Mucosa of stomach (tissue), 1 donor: ENCODE data around the gene MATN4.

Experiments
- H3K27me3 ChIP-seq: one replicate; pipeline ENCODE4 v1.7.0; 2013; ENCODE audit warnings: mild to moderate bottlenecking, low read length; ENCODE audit not compliant: control insufficient read depth, insufficient read depth
- H3K36me3 ChIP-seq: one replicate; pipeline ENCODE4 v1.7.0; 2013; ENCODE audit warnings: low read length; ENCODE audit not compliant: control insufficient read depth, insufficient read depth
- H3K4me1 ChIP-seq: one replicate; pipeline ENCODE4 v1.7.0; 2013; ENCODE audit warnings: mild to moderate bottlenecking, low read length; ENCODE audit not compliant: control insufficient read depth, insufficient read depth
- H3K4me3 ChIP-seq: one replicate; pipeline ENCODE4 v1.7.0; 2013; ENCODE audit warnings: low read length
- H3K9ac ChIP-seq: one replicate; pipeline ENCODE4 v1.7.0; 2013; ENCODE audit warnings: mild to moderate bottlenecking, low read length, moderate library complexity
- H3K9me3 ChIP-seq: one replicate; pipeline ENCODE4 v1.7.0; 2013; ENCODE audit warnings: mild to moderate bottlenecking, low read length, moderate library complexity; ENCODE audit not compliant: control insufficient read depth
- donor health status: Pancreatic carcinoma.

Gene MATN4

GRCh38 chr20:45318386-45318939 is 10.4 kb upstream of the MATN4 start:
- Histone ChIP-seq H3K9me3 (no peaks in the 10 kb centered on the region), H3K9ac (no peak overlapping the region), H3K4me3 (no peak overlapping the region), H3K27me3 (peaks cover 41% of the 10 kb centered on the region), H3K36me3 (no peaks in the 10 kb centered on the region), H3K4me1 (peaks cover 3% of the 10 kb centered on the region)

- Histone ChIP-seq H3K9me3 (no peaks in the 10 kb centered on the region), H3K4me1 (peaks cover 3% of the 10 kb centered on the region), H3K36me3 (no peaks in the 10 kb centered on the region), H3K9ac (no peak overlapping the region), H3K4me3 (no peak overlapping the region), H3K27me3 (peaks cover 42% of the 10 kb centered on the region)
Measured at GRCh38 chr20:45317826-45318225, 9.7 kb upstream of the MATN4 start.

- H3K9me3 ChIP-seq, result no peaks in the 10 kb centered on the region
- H3K27me3 ChIP-seq, result peaks cover 54% of the 10 kb centered on the region
- H3K4me1 ChIP-seq, result peaks cover 3% of the 10 kb centered on the region
- no peak overlapping the region for H3K4me3 ChIP-seq
- no peaks in the 10 kb centered on the region for H3K36me3 ChIP-seq
- no peak overlapping the region for H3K9ac ChIP-seq
Measured at GRCh38 chr20:45316150-45317080, 8.3 kb upstream of the MATN4 start.

GRCh38 chr20:45315672-45316071 is 7.6 kb upstream of the MATN4 start:
- H3K9me3 ChIP-seq, result no peaks in the 10 kb centered on the region
- no peaks in the 10 kb centered on the region for H3K36me3 ChIP-seq
- peaks cover 55% of the 10 kb centered on the region for H3K27me3 ChIP-seq
- peaks cover 3% of the 10 kb centered on the region for H3K4me1 ChIP-seq
- no peak overlapping the region for H3K9ac ChIP-seq
- no peak overlapping the region for H3K4me3 ChIP-seq

GRCh38 chr20:45313943-45314342 is 5.8 kb upstream of the MATN4 start:
- Histone ChIP-seq H3K4me1 (no peaks in the 10 kb centered on the region), H3K4me3 (no peak overlapping the region), H3K9ac (no peak overlapping the region), H3K27me3 (peaks cover 55% of the 10 kb centered on the region), H3K9me3 (no peaks in the 10 kb centered on the region), H3K36me3 (no peaks in the 10 kb centered on the region)

GRCh38 chr20:45313065-45313695 is 5.1 kb upstream of the MATN4 start:
- Histone ChIP-seq H3K4me1 (peaks cover 4% of the 10 kb centered on the region), H3K9ac (no peak overlapping the region), H3K36me3 (no peaks in the 10 kb centered on the region), H3K9me3 (no peaks in the 10 kb centered on the region), H3K4me3 (no peak overlapping the region), H3K27me3 (peaks cover 49% of the 10 kb centered on the region)

- no peaks in the 10 kb centered on the region for H3K36me3 ChIP-seq
- H3K4me3 ChIP-seq, result no peak overlapping the region
- no peak overlapping the region for H3K9ac ChIP-seq
- peaks cover 50% of the 10 kb centered on the region for H3K27me3 ChIP-seq
- H3K4me1 ChIP-seq, result peaks cover 11% of the 10 kb centered on the region
- no peaks in the 10 kb centered on the region for H3K9me3 ChIP-seq
Measured at GRCh38 chr20:45312241-45312640, 4.1 kb upstream of the MATN4 start.

- Histone ChIP-seq H3K4me1 (peaks cover 11% of the 10 kb centered on the region), H3K36me3 (no peaks in the 10 kb centered on the region), H3K27me3 (peaks cover 49% of the 10 kb centered on the region), H3K4me3 (no peak overlapping the region), H3K9ac (no peak overlapping the region), H3K9me3 (no peaks in the 10 kb centered on the region)
Measured at GRCh38 chr20:45311589-45312211, 3.6 kb upstream of the MATN4 start.

GRCh38 chr20:45309075-45309474 is 976 bp upstream of the MATN4 start:
- no peaks in the 10 kb centered on the region for H3K9me3 ChIP-seq
- H3K4me1 ChIP-seq, result peaks cover 16% of the 10 kb centered on the region
- no peak overlapping the region for H3K9ac ChIP-seq
- H3K36me3 ChIP-seq, result no peaks in the 10 kb centered on the region
- no peak overlapping the region for H3K4me3 ChIP-seq
- peaks cover 55% of the 10 kb centered on the region for H3K27me3 ChIP-seq

GRCh38 chr20:45307076-45307640 is 941 bp downstream of the MATN4 start:
- Histone ChIP-seq H3K27me3 (peaks cover 54% of the 10 kb centered on the region), H3K4me1 (peaks cover 16% of the 10 kb centered on the region)

GRCh38 chr20:45306431-45306982 is 1.6 kb downstream of the MATN4 start, which contains the start of gene RBPJL:
RBPJL (plus strand) TSS chr20:45306840; CDS start chr20:45306923, 83 bp downstream.
- Histone ChIP-seq H3K36me3 (no peaks in the 10 kb centered on the region), H3K9ac (no peak within 1 kb of the TSS), H3K9me3 (no peaks in the 10 kb centered on the region), H3K4me3 (no peak within 1 kb of the TSS), H3K4me1 (peaks cover 16% of the 10 kb centered on the region), H3K27me3 (peaks cover 48% of the 10 kb centered on the region)

More at GRCh38 chr20:45307076-45307640, 941 bp downstream of the MATN4 start:
- Histone ChIP-seq H3K4me3 (no peak overlapping the region), H3K9me3 (no peaks in the 10 kb centered on the region), H3K9ac (no peak overlapping the region), H3K36me3 (no peaks in the 10 kb centered on the region)
